Peyer's patch (tissue), 4 donors: ENCODE measurements around the gene AKR1E2.

Experiments used
- POLR2A ChIP-seq, 2 donors: fragments of 450-650 bp; IDR thresholded peaks; one replicate each; pipeline ENCODE4 v1.5.1; 2017; ENCODE audit warnings: antibody characterized with exemption in 2 of 2, mild to moderate bottlenecking in 2 of 2, moderate library complexity in 2 of 2
- TF ChIP-seq, protein P1 (sequence below), 6 experiments: fragments of 450-650 bp in 4 of 6; fragments of 200-600 bp in 2 of 6; sonication (generic) in 1 of 6; IDR thresholded peaks; one replicate each; pipeline ENCODE4 v1.5.1; 2017 to 2019; ENCODE audit warnings: antibody characterized with exemption in 6 of 6, mild to moderate bottlenecking in 3 of 6, moderate library complexity in 1 of 6

DNA sequence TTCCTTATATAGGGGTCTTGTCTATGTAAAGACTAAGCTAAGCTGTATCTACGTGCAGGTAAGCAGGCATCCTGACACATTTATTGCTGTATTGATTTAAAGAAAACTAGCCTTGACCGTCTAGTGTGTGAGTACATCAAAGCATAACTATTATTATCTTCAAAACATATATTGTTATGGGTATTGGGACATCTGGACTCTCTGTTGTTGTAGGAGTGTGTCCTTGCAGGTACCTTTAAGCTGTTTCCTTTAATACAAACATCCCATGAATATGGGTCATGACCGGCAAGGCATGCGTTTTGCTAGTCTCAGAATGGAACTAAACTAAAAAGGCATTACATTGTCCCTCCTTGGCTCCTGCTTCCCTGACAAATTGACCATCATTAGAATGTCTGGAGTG is 35.1 kb upstream of the AKR1E2 start:
- TF ChIP-seq, protein P1, sequence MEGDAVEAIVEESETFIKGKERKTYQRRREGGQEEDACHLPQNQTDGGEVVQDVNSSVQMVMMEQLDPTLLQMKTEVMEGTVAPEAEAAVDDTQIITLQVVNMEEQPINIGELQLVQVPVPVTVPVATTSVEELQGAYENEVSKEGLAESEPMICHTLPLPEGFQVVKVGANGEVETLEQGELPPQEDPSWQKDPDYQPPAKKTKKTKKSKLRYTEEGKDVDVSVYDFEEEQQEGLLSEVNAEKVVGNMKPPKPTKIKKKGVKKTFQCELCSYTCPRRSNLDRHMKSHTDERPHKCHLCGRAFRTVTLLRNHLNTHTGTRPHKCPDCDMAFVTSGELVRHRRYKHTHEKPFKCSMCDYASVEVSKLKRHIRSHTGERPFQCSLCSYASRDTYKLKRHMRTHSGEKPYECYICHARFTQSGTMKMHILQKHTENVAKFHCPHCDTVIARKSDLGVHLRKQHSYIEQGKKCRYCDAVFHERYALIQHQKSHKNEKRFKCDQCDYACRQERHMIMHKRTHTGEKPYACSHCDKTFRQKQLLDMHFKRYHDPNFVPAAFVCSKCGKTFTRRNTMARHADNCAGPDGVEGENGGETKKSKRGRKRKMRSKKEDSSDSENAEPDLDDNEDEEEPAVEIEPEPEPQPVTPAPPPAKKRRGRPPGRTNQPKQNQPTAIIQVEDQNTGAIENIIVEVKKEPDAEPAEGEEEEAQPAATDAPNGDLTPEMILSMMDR (IDR thresholded peaks at IDR 0.05), result no peak
- TF ChIP-seq POLR2A (IDR thresholded peaks at IDR 0.05), result no peak
